Retina (tissue), 1 donor: ENCODE data around the gene BLVRB.
"Not testable (repeated sequence)": the region's sequence is repeated elsewhere in the genome, so short reads cannot be mapped to it uniquely, and the experiment has no call there.

Experiments
- DNase-seq: peaks from one replicate; pipeline ENCODE4 v3.0.0-alpha.2; 2016

The BLVRB gene

DNA sequence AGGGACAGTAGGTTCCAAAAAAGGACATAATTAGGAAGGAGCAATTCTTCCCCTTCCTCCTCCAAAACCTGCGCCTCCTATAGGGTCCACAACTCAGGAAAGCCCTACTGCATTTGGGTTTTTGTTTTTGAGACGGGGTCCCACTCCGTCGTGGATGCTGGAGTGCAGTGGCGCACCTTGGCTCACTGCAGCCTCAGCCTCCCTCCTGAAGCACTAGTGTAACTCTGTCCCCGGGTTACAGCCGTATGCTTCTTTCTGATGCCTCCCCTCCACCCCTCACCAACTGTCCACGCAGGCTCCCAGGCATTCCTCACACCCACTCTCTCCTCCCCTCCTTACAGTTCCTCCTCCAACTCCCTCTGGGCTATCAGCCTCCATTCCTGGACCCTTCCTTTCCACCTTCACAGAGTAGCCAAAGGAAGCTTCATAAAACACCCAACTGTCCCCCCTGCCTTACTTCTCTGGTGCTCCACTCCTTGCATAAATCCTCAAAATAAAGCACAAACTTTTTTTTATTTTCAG, 19.2 kb downstream of the BLVRB start:
- DNase-seq = no peak

DNA sequence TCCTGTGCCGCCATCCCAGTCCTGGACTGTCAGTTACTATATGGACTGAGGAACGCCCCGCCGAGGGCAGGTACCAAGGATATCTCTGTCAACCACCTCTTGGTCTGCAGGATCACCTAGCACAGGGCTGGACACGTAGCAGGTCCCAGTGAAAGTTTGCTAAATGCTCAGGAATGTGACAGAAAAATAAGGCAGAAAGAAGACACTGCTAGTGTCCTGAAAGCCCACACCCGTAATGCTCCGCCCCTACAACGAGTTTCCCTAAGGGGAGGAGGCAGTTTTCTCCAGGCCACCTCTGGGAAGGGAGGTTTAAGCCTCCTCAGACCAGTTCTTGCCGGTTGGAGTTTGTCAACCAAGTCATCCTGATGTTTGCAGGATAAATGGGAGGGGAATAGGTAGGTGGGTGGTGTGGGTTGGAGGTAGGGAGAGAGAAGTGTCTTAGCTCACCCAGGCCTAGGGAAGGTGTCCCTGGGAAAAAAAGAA, 19.7 kb downstream of the BLVRB start:
- no peak for DNase-seq

DNA sequence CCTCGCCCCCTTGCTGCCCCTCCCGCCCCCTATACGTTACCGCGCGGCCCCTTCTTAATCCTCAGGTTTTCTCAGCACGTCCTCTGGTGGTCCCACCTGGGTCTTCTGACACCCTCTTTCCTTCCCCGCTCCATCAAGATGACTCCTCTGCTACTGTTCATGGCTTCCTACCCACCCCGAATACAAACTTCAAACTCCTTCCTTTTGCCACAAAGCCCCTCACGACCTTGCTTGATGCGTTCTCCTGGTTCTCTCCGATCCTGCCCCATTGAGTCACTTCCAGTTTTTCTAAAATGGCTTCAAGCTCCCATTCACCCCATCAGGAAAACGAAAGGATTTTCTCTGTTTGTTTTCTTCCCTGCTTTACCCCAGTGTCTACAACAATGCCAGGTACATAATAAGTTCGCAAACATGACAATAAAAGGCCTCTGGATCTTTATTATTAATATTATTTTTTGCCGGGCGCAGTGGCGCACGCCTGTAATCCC, 20.7 kb downstream of the BLVRB start:
- DNase-seq = no peak

GRCh38 chr19:40444000-40444824, 21.3 kb downstream of the BLVRB start, which contains the start of gene SERTAD3:
TSS of gene SERTAD3 (minus strand) at chr19:40444335. CDS start at chr19:40442080, 2,255 bp downstream.
- DNase-seq = peak; percentile 99

- peak; percentile 96 for DNase-seq
Measured at GRCh38 chr19:40443131-40443999, 22.2 kb downstream of the BLVRB start.

DNA sequence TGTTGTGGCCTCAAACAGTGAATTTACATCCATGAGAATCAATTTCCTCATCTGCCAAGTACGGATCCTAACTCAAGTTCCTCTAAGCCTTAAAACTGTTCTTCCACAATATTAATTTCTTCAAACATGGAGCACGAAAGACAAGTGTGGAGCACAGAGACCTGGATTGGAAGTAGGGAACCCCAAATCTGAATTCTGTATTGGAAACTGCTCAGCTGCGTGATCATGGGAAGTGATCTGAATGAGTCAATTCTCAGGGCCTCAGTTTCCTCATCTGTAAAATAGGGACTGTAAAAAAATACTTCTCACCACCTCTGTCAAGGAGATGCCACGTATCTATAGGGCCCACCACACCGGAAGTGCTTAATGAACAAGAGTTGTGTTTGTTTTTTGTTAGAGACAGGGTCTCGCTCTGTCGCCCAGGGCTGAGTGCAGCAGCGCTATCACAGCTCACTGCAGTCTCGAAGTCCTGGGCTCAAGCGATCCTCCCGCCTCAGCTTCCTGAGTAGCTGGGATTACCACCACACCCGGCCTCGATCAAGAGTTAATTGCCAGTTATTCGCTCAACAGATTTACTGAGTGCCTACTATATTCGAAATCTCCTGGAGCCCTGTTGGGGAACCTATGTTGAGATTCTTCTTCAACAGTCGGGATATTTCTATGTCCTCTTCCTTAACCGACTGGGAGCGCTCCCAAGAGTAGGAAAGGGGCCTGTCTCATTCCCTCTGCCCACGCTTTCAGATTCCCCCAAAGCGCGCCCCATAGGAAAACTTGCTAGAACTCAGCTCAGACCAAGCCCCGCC, 23.0 kb downstream of the BLVRB start:
- no peak for DNase-seq

- DNase-seq = no peak
Measured at GRCh38 chr19:40441719-40442253, 23.8 kb downstream of the BLVRB start.

- DNase-seq = no peak
Measured at GRCh38 chr19:40438284-40438683, 27.3 kb downstream of the BLVRB start.

DNA sequence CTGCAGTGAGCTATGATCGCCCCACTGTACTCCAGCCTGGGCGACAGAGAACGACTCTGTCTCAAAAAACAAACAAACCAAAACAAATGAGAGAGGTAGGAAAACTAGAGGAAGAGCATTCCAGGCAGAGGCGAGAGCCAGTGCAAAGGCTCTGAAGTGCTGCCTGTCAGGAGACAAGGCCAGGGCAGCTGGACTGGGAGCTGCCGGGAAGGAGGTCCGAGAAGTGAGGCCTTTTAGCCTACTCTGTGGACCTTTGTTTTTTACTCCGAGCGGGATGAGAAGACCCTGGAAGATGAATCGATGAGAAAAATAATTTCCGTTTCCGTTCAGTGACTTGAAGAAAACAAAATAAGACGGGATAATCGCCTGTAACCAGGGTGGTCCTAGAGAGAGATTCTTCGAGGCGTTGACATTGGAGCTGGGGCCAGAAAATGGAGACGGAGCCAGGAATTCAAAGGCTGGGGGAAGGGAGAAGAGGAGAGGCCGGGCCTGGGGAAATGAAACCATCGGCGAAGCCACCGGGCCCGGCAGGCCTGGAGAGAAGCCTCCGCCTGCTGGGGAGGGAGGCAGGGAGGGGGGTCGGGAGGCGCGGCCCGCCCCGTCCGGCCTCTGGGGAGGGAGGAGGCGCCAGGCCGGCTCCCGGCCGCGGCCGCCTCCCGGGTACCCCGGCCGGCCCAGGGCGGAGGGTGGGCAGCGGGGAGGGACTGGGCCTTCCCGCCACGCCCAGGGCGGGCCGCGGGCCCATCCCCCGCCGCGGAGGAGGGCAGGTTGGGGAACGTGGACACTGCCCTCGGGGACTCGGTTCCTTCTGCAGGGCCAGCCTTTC, 31.9 kb downstream of the BLVRB start:
- peak; percentile 86 for DNase-seq

- DNase-seq = not testable (repeated sequence)
Measured at GRCh38 chr19:40432760-40433159, 32.8 kb downstream of the BLVRB start.

- DNase-seq = no peak
Measured at GRCh38 chr19:40431698-40432097, 33.8 kb downstream of the BLVRB start.

GRCh38 chr19:40430242-40430641, 35.3 kb downstream of the BLVRB start:
- not testable (repeated sequence) for DNase-seq

DNA sequence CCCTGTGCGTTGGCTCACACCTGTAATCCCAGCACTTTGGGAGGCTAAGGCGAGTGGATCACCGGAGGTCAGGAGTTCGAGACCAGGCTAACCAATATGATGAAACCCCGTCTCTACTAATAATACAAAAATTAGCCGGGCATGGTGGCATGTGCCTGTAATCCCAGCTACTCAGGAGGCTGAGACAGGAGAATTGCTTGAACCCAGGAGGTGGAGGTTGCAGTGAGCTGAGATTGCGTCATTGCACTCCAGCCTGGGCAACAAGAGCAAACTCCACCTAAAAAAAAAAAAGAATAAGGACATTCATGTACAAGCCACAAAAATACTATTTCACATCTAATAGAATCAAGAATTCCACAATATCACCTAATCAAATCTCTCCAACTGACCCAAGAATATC, 37.3 kb downstream of the BLVRB start:
- not testable (repeated sequence) for DNase-seq

GRCh38 chr19:40425450-40426287, 39.9 kb downstream of the BLVRB start, which contains the start of gene SERTAD1:
TSS of gene SERTAD1 (minus strand) at chr19:40425992. CDS start at chr19:40423546, 2,446 bp downstream.
- DNase-seq = peak; percentile 99

GRCh38 chr19:40424637-40425449, 40.7 kb downstream of the BLVRB start:
- DNase-seq = peak; percentile 42

- no peak for DNase-seq
Measured at GRCh38 chr19:40423938-40424337, 41.6 kb downstream of the BLVRB start.

GRCh38 chr19:40422748-40423566, 42.6 kb downstream of the BLVRB start:
- DNase-seq = no peak
